ENCODE data around the gene RTP1.
"Not testable (repeated sequence)": the region's sequence is repeated elsewhere in the genome, so short reads cannot be mapped to it uniquely, and the experiment has no call there.

RTP1 gene, protein sequence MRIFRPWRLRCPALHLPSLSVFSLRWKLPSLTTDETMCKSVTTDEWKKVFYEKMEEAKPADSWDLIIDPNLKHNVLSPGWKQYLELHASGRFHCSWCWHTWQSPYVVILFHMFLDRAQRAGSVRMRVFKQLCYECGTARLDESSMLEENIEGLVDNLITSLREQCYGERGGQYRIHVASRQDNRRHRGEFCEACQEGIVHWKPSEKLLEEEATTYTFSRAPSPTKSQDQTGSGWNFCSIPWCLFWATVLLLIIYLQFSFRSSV

GRCh38 chr3:187197335-187197649 is at the start of gene RTP1:
Gene RTP1 (plus strand): TSS chr3:187197486. CDS start chr3:187197516, 30 bp downstream.
- no peak for DNase-seq (ENCODE audit: low read depth in 2 of 2)

DNA sequence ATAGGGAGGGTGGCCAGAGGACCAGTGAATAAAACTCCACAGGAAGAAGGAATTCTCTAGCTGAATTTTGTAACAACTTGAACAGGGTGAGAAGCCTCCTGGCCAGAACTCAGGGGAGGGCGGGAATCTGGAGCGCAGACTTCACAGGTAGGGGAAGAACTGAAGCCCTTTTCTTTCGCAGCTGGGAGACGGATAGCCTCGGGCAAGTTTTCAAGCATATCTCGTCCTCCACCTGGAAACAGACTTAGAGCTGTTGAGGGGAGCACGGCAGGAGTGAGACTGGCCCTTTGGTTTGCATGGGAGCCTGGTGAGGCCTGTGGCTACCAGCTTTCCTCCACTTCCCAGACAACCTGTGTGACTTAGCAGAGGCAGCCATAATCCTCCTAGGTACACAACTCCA is 47.1 kb upstream of the RTP1 start:
- DNase-seq (ENCODE audit: low read depth in 2 of 2), result no peak

GRCh38 chr3:187150599-187150998 is 46.7 kb upstream of the RTP1 start:
- peak in 1 of 2 donors; percentile 38 for DNase-seq (ENCODE audit: low read depth in 2 of 2)

DNA sequence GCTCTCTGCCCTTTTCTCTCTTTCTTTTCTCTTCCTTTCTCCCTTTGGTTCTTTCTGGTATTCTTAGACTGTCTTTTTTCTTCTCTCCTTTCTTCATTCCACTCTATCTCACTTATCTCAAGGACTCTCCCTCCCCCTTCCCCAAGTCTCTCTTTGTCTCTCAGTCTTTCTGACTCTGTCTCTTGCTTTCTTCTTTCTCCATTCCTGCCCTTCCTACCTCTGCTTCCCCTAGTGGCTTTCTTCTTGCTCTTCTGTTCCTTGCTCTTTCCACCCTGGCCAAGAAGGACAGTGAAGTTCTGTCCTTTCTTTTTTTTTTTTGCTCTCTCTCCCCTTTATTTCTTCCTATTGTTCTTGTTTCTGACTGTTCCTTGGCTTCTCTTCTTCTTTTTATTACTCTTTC is 35.7 kb upstream of the RTP1 start:
- DNase-seq (ENCODE audit: low read depth in 2 of 2), result no peak

GRCh38 chr3:187162265-187162953 is 34.9 kb upstream of the RTP1 start:
- no peak for DNase-seq (ENCODE audit: low read depth in 2 of 2)

DNA sequence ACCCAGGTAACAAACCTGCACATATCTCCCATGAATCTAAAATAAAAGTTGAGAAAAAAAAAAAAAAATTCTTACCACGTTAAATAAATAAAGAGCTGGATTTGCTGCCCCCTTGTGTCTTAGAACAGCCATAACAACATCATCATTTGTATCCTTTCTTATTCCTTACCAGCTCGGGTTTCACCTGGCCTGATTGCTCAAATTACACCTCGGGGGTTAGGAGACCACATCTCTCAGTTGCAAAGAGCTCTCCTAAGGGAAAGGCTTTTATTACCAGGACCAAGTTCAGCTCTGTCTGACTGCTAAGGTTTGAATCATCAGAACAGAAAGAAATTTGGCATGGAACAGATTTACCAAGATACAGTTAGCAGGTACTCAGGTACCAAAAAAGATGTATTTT is 32.1 kb upstream of the RTP1 start:
- no peak for DNase-seq (ENCODE audit: low read depth in 2 of 2)

DNA sequence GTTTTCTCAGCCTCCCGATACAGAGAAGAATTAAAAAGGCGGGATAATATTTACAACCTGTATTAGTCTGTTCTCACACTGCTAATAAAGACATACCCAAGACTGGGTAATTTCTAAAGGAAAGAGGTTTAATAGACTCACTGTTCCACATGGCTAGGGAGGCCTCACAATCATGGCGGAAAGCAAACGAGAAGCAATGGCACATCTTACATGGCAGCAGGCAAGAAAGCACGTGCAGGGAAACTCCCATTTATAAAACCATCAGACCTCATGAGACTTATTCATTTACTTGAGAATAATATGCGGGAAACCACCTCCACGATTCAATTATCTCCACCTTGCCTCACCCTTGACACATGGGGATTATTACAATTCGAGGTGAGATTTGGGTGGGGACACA is 30.5 kb upstream of the RTP1 start:
- DNase-seq (ENCODE audit: low read depth in 2 of 2), result no peak

DNA sequence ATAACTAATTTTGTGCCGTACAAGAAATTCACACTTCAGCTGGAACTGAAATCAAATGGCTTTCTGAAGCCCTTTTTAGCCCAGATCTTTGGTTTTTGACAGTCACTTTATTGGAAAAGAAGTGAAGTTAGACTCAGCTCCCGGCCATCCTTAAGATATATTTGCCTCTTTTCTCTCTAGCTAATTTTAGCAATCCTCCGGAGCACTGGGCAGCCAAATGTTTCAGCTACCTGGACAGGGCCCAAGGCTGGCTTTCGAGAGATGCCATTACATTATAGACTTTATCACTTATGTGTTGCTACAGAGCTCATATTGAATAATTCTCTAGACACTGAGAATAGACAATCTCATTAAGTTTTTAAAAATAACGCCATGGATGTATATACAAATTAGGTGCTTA is 29.5 kb upstream of the RTP1 start:
- no peak for DNase-seq (ENCODE audit: low read depth in 2 of 2)

- DNase-seq (ENCODE audit: low read depth in 2 of 2), result no peak
Observed at GRCh38 chr3:187169231-187169960, 27.9 kb upstream of the RTP1 start.

DNA sequence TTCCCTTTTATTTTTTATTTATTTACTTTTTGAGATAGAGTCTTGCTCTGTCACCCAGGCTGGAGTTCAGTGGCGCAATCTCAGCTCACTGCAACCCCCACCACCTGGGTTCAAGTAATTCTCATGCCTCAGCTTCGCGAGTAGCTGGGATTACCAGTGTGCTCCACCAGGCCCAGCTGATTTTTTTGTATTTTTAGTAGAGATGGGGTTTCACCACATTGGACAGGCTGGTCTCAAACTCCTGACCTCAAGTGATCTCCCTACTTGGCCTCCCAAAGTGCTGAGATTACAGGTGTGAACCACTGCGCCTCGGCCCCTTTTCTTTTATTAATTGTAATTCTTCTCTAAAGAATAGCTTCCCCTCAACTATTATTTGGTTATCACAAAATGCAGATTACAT is 26.4 kb upstream of the RTP1 start:
- DNase-seq (ENCODE audit: low read depth in 2 of 2), result not testable (repeated sequence)

DNA sequence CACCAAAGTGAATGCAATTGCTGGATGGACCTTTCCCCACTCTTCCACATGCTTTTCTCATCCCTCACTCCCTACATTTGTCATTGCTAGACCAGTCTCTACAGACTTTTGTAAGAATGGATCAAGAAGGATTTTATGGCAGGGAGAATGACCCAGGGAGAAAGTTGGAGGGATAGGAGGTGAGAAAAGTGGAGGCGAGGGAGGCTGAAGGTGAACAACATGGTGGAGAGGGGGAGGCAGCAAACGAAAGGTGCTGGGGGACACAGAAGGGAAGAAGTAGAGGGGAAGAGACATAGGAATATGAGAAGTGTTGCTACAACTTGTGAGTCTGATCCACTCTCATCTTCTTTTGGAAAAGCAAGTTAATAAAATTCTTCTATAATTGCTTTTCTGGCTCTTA is 24.4 kb upstream of the RTP1 start:
- DNase-seq (ENCODE audit: low read depth in 2 of 2), result no peak

DNA sequence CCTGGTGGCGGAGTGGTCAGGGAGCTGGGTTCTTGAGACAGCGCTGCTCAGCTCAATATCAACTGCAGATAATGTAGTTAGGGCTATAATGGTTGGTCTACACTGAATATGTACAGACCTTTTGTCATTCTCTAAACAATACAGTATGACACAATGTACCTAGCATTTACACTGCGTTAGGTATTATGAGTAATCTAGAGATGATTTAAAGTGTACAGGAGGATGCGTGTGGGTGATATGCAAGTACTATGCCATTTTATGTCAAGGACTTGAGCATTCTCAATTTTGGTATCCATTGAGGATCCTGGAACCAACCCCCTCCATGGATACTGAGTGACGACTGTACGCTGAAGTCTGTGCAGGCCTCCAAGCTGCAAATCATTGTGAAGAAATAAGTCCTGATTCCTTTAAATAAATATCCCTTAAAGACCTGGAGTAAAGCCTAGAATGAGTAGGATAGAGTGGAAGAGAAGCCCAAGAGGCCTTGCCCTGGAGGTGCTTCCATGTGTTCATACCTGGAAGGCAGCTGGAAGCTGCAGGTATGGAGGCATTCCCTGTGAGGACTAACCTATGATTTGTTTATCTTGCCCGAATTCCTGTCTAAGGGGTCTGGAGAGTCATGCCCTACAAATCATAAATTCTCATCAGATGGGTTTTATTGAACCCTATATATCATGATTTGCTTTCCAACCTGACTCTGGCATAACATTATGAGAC is 15.7 kb upstream of the RTP1 start:
- no peak for DNase-seq (ENCODE audit: low read depth in 2 of 2)

- DNase-seq (ENCODE audit: low read depth in 2 of 2), result no peak
Observed at GRCh38 chr3:187183210-187183862, 13.9 kb upstream of the RTP1 start.

DNA sequence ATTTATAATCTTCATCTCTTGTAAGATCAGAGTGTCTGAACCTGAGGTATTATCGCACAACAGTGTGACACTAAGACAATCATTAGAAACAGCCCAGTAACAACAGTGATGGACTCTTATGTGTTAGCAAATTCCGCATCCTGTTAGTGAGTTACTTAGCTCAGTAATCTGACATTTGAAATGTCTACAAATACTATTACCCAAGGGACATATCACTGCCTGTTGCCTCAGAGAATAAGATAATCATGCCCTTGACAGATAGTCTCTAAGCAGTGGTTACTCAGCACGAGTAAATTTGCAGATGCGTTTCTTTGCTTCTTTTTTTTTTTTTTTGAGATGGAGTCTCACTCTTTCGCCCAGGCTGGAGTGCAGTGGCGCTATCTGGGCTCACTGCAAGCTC is 13.4 kb upstream of the RTP1 start:
- DNase-seq (ENCODE audit: low read depth in 2 of 2), result no peak

DNA sequence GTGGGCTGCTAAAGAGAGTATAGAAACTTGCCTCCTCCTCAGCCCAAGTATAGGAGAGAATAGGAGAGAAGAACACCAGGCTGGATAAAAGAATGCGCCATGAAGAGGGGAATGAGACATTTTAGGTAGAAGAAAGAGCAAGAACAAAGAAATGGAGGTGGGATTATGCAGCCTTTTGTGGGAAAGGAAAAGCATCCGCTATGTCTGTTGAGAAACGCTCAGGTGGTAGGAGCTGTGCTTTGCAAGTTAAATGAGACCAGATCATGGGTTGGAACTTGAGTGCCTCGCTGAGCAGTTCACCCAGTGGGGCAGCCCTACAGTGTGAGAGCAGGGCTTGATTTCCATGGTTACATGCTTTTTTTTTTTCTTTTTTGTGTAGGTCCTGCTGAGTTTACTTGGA is 11.5 kb upstream of the RTP1 start:
- DNase-seq (ENCODE audit: low read depth in 2 of 2), result no peak

- no peak for DNase-seq (ENCODE audit: low read depth in 2 of 2)
Observed at GRCh38 chr3:187186375-187186774, 10.9 kb upstream of the RTP1 start.

- no peak for DNase-seq (ENCODE audit: low read depth in 2 of 2)
Observed at GRCh38 chr3:187186801-187187421, 10.4 kb upstream of the RTP1 start.

GRCh38 chr3:187188931-187189330 is 8.4 kb upstream of the RTP1 start:
- no peak for DNase-seq (ENCODE audit: low read depth in 2 of 2)

DNA sequence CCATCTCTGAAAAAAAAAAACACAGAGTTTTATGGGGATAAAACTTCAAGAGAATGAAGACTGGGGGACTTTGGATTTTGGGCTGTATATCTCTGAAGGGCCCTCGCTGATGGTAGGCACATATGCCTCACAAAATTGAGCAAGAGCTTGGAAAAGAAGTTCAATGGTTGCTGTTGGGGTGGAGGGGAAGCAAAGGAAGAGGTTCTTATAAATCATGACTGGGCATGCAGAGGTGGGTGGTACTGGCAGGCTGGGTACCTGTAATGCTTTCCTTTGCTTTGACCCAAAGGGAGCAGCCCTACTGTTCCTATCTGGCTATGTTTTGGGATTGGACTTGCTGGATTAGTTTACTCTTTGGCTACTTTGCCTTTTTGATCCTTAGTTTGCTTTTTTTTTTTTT is 6.0 kb upstream of the RTP1 start:
- DNase-seq (ENCODE audit: low read depth in 2 of 2), result no peak

GRCh38 chr3:187193181-187193580 is 4.1 kb upstream of the RTP1 start:
- no peak for DNase-seq (ENCODE audit: low read depth in 2 of 2)

DNA sequence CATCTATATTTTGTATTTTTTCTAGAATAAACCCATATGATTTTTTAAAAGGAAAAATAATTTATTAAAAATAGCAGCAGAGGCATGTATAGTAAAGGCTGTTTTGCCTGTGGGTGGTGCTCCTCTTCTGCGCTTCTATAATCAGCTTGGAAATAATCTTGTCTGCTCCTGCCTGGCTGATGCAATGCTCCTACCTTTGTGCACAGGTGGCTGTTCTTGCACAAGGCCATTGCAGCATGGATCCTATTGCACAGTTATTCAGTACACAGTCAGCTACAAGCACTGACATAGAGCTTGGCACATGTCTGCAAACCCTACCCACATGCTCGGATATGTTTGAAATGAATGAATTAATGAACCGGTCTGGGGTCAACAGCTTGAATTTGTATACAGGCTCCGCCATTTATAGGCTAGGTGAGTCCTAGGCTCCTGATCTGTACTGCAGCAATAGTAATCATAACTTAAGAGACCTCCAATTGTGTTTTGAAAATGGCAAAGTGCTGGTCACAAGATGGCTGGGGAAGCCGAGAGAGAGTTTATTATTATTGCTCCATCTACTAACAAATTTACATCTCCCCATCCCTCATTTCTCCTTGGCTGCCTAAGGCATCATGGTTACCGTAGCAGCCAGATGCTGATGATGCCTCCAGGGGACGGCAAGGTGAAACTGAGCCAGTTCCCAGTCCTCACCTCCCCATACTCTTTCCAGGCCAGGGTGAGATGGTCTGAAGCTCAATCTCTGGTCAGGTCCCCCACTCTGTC is 532 bp upstream of the RTP1 start:
- DNase-seq (ENCODE audit: low read depth in 2 of 2), result no peak
